NCI-H2107 treated with DMSO at 0.1 percent for 48 hours (cell line): Measurements from ENCODE around the gene ODAD2.
"Not testable (repeated sequence)": the region's sequence is repeated elsewhere in the genome, so short reads cannot be mapped to it uniquely, and the experiment has no call there.

Source experiments
- DNase-seq: peaks from one replicate; lab custom pipeline; 2025; ENCODE audit not compliant: unreplicated experiment; lab: John Stamatoyannopoulos, UW

The ODAD2 gene

GRCh38 chr10:27970795-27971194 lies 28.1 kb downstream of the ODAD2 start:
- not testable (repeated sequence) for DNase-seq

- DNase-seq: not testable (repeated sequence)
These were observed 28.9 kb downstream of the ODAD2 start for GRCh38 chr10:27969931-27970330.

- no peak for DNase-seq
These were observed 39.7 kb downstream of the ODAD2 start for GRCh38 chr10:27959093-27959715.

GRCh38 chr10:27958383-27958782 lies 40.5 kb downstream of the ODAD2 start:
- not testable (repeated sequence) for DNase-seq

GRCh38 chr10:27950242-27950564 lies 48.7 kb downstream of the ODAD2 start:
- DNase-seq: no peak

GRCh38 chr10:27949528-27950241 lies 49.2 kb downstream of the ODAD2 start:
- no peak for DNase-seq

- no peak for DNase-seq
These were observed 50.7 kb downstream of the ODAD2 start for GRCh38 chr10:27948186-27948585.

GRCh38 chr10:27947540-27947939 lies 51.3 kb downstream of the ODAD2 start:
- no peak for DNase-seq

- DNase-seq: no peak
These were observed 54.9 kb downstream of the ODAD2 start for GRCh38 chr10:27944005-27944404.

GRCh38 chr10:27914888-27915287 lies 84.0 kb downstream of the ODAD2 start:
- no peak for DNase-seq

- DNase-seq: no peak
These were observed 86.6 kb downstream of the ODAD2 start for GRCh38 chr10:27912231-27912630.

GRCh38 chr10:27911539-27911938 lies 87.3 kb downstream of the ODAD2 start:
- no peak for DNase-seq

GRCh38 chr10:27911011-27911410 lies 87.9 kb downstream of the ODAD2 start:
- DNase-seq: no peak

GRCh38 chr10:27908231-27908630 lies 90.6 kb downstream of the ODAD2 start:
- no peak for DNase-seq

GRCh38 chr10:27899485-27899884 lies 99.4 kb downstream of the ODAD2 start:
- DNase-seq: not testable (repeated sequence)

- no peak for DNase-seq
These were observed 99.8 kb downstream of the ODAD2 start for GRCh38 chr10:27899058-27899457.

GRCh38 chr10:27893358-27893954 lies 105.4 kb downstream of the ODAD2 start:
- no peak for DNase-seq

- DNase-seq: no peak
These were observed 107.9 kb downstream of the ODAD2 start for GRCh38 chr10:27890971-27891370.

- no peak for DNase-seq
These were observed 109.4 kb downstream of the ODAD2 start for GRCh38 chr10:27889518-27889917.

- DNase-seq: no peak
These were observed 114.7 kb downstream of the ODAD2 start for GRCh38 chr10:27884185-27884641.

- DNase-seq: no peak
These were observed 120.6 kb downstream of the ODAD2 start for GRCh38 chr10:27878281-27878680.

GRCh38 chr10:27865221-27865635 lies 133.7 kb downstream of the ODAD2 start:
- no peak for DNase-seq
